ENCODE results near the gene DNAAF5.

DNAAF5 gene

DNA sequence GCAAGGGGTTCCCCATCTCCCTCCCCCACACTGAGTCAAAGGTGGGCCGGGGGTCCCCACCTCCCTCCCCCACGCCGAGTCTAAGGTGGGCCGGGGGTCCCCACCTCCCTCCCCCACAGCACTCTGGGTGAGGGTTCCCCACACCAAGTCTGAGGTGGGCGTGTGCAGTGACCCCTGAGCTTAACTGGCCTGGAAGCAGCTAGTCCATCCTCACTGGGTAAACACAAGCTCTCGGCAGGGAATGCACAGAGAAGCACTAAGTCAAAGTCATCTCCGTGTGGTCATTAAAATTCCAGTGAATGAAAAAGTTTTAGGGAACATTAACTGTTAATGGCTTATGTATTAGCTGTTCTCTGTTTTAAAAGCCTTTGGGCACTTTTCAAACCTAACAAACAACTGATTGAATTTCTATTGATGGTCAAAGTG, 44.3 kb downstream of the DNAAF5 start:
- no peak for DNase-seq

DNA sequence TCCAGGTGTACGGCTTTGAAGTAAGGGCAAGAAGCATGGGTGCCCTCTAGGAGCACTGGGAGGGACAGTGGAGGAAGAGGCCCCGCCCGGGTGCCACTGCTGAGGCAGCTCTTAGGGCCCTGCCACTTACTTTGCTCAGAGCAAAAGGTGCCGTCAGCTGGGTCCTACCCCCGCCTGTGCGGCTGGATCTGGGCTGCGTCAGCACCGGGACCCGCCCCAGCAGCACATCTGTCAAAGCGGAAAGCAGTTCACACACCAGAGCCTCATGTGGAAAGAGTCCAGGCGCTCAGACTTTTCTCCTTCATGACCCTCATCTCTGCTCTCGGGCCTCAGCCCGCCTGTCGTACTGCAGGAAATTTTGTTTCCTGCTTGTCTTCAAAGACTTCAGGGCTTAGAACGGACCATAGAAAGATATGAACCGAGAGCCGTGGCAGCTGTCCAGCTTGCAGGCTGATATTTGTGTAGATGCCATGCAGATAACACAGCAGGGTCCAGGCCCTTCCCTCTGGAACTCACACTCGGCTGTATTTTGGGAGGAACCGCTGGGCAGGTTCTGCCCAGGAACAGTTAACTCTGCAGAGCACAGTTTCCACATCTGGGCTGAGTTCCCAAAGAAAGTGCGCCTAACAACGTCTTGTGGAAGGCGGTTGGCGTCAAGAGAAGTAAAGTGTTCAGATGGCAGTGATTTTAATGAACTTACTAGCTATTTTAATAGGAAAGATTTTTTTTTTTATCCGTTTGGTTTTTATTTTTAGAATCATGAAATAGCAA, 44.9 kb downstream of the DNAAF5 start:
- no peak for DNase-seq

DNA sequence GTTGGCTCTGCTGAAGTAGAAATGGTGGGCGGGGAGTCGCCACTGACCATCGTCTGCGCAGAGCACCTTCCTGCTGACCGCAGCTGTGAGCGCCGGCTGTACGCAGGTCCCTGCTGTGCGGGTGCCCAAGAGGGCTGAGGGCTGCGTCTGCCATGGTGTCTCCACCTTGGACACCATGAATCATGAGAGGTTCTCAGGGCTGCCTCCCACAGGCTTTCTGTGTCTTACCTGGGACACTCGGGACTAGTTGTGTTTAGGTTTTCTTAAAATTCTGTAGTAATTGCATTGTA, 45.5 kb downstream of the DNAAF5 start:
- DNase-seq = no peak

DNA sequence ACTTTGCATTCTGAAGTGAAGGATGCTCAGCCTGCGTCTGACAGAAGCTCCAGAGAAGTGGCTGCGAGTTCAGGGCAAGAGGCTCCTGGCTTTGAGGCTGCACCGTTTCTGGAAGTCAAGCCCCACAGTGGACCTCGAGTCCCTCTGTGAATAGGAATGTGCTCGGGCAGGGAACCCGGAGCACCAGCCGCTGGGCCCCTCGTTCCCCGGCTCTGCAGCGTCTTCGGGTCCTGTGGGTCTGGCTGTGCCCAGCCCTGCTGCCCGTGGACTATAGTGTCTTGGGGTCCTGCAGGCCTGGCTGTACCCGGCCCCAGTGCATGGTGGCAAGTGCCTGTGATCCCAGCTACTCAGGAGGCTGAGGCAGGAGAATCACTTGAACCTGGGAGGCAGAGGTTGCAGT, 45.9 kb downstream of the DNAAF5 start:
- no peak for DNase-seq

DNA sequence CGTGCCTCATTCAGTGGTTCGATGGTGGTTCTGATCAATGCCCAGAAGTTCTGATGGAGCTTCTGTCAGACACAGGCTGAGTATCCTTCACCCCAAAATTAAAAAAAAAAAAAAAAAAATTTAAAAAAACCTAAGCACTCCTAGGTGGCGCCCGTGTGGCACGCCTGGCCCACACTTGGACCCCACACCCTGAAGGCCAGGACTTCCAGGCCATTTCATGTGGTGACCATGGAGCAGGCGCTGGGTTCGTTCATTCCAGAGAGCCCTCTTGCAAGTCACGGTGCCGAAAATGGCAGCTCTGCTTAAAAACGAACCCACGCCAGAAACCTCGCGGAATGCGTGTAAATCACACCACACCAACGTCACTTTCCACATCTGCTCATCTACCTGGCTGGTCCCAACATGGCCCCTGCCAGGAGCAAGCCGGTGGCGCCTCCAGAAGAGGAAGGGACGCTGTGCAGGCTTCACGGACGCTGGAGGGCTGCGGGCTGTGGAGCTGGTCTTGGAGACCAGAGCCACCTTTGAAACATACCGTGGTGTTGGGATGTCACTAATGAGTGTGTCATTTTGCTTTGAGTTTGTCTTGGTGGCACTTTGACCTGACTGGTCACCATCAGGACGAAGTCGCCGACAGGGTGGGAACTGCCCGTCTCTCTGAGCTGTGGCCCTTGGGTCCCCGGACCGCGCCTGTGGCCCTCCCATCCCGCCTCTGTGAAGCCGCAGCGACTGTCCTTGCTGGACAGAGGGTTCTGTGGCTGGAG, 46.5 kb downstream of the DNAAF5 start:
- no peak for DNase-seq

DNA sequence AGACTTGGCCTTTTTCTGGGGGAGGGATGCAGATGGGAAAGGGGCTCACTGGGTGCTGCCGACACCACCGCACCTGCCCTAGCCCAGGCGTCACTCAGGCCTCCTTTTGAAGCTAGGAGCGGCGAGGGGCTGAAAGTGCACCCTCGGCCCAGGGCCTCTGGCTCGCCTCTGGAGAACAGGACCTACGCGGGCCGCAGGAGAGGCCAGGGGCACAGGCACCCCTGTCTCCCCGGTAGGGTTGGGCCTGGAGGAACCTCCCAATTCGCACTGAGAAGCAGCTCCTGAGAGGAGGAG, 47.1 kb downstream of the DNAAF5 start:
- no peak for DNase-seq

DNA sequence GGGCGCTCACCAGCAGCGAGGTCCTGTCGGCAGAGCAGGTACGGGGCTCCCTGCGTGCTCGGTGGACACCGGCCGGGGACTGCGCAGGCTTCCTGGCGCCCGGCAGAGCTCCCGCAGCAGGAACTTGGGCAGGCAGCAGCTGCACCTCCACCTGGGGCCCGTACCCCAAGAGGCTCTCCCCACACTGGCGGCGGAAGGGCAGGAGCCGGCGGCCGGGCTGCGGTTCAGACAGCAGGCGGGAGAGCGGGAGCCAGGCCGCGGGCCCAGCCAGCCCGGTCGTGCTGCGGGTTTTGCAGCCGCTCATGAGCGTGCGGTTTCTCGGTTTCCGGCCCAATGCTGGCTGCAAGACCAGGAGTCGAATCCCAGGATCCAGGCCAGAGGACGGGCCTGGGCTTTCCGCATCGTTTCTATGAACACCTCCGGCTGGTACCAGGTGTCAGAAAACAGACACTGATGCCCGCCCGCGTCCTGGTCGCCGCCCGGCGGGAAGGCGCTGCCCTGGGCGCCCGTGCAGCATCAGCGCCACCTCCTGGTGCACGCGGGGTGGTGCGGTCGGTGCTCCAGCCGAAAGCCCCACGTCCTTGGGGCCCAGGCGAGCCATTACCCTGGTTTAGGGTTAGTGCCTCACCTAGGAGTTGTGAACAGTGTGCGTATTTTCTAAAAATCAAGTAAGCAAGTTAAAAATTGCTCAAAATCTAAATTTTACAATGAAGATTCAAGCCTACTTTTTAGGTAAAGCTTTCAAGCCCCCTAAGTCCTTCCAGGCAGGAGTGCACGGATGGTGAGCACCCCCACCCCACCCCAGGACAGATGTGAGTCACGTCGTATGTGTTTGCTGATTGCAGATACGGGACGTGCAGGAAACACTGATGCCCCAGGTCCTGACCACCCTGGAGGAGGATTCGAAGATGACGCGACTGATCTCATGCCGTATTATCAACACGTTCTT, 47.9 kb downstream of the DNAAF5 start:
- DNase-seq = no peak

DNA sequence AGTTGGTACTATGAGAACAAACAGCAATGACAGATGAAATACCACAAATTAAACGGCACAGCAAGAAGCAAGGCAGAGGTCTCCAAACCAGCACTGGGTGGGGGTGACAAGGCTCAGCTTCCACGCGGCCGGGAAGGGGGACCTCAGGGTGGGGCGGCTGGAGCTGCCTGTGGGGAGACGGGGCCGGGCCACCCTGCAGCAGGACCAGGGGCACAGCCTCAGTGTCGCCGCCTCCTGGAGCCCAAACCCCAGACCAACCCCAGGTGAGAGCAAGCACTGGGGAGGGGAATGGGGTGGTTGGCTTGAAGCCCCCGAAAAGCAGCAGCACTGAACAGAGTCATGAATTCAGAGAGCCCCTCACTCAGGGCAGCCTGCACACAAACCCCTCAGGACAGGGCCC, 49.9 kb downstream of the DNAAF5 start:
- DNase-seq = no peak

DNA sequence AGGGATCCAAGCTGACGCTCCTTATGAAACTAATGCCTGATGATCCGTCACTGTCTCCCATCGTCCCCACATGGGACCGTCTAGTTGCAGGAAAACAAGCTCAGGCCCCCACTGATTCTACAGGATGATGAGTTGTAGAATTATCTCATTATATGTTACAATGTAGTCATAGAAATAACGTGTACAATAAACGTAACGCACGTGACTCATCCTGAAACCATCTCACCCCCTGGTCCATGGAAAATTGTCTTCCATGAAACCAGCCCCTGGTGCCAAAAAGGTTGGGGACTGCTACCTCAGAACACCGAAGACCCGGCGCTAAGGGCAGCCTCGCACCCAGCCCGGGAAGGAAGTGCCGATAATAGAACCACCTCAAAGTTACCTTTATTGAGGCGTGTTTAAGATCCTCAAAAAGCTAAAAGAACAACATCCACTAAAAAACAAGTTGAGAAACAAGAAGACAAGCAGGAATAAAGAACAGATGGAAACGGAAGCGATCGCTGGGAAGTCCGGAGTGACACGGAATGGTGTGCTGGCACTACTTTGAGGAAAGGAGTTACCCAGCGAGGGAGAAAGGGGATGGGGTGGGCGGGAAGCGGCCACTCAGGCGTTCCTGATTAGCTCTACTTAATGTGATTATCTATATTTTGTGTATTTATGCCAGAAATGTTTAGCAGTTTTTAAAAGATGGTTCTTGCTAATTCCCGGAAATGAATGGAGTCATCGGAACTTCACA, 50.7 kb downstream of the DNAAF5 start:
- DNase-seq = no peak

DNA sequence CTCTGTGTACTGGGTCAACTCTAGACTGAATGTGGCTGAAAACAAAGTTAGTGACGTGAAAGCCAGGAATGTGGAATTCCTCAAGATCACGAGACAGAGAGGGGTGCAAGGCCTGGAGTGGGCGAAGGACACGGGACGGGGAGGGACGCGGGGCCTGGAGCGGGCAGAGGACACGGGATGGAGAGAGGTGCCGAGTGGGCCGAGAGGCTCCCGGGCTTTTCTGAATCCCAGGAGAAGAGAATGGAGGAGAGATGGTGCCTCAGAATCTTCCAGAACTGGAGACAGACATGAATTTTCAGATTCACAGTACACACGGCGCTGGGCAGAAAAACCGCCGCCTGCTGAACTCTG, 51.2 kb downstream of the DNAAF5 start:
- no peak for DNase-seq

DNA sequence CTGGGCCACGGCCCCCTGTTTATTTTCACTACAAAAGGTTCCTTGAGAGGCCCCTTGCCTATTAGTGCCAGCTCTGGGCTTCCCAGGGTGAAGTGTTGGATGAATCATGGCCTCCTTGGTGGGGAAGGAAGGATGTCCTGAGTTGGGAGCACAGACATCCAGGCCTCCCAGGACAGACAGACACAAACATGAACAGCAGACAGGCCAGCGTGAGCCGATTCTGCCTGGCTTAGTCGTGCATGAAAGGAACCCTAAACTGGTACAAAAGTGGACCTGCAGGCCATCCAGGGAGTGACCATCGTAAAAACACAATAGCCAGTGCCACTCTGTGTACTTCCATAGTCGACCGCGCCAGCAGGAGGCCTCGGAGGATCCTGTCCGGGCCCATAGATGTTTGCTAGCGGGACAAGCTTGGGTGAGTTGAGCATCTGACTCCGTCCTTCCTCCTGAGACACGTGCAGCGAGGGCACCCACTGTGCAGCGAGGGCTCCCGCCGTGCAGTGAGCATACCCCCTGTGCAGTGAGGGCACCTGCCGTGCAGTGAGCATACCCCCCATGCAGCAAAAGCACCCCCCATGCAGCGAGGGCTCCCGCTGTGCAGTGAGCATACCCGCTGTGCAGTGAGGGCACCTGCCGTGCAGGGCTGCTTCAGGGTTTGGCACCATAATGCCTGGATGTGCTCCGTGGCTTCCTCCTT, 51.9 kb downstream of the DNAAF5 start:
- DNase-seq = no peak

DNA sequence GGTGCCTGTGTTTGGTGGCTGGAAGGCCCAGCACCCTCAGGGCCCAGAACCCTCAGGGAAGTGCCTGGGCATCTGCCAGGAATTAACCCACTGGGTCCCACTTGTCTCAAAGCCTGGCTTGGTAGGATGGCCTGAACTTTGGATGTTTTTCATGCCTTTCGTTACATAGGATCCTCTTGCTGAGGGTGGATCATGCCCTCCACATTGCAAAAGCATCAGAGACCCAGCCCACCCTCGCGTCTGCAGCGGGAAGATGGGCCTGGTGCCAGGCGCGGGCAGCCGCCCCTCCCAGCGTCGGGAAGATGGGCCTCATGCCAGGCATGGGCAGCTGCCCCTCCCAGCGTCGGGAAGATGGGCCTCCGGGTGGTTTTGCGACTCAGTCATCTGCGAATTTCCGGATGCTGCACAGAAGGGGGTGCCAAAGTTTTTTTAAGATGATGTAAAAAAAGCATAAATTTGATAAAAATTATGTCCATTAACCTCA, 52.5 kb downstream of the DNAAF5 start:
- DNase-seq = no peak

DNA sequence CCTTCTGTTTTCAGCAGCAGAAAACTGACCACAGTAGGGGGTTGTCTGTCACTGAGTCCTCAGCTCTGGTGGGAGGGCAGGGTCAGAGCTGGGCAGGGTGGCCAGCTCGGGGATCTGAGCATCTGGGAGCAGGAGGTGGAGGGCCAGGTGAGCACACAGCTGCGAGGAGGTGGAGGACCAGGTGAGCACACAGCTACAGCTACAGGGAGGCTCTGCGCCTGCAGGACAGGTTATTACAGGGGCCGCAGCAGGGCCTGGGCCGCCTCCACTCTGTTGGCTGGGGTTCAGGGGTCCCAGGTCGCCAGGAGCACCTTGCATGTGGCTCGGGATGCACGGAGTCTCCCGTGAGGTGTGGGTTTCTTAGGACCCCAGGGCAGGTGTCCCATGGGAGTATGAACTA, 53.0 kb downstream of the DNAAF5 start:
- DNase-seq = no peak

DNA sequence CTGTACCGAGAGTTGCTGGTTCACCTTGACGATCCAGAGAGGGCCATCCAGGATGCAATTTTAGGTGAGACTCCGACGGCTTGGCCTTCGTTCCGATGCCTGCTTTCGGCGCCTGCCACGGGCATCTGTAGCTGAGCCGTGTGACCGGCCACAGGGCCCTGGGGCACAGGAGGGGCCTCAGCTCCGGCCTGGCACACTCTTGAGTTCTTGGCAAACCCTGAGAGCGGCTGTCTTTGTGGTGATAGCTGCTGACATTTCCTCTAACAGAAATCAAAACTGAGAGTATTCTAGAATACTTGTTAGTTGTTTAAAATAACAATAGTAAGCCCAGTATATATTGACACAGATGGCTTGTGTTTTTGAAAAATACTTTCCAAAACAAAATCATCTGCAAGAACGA, 53.6 kb downstream of the DNAAF5 start:
- DNase-seq = no peak

DNA sequence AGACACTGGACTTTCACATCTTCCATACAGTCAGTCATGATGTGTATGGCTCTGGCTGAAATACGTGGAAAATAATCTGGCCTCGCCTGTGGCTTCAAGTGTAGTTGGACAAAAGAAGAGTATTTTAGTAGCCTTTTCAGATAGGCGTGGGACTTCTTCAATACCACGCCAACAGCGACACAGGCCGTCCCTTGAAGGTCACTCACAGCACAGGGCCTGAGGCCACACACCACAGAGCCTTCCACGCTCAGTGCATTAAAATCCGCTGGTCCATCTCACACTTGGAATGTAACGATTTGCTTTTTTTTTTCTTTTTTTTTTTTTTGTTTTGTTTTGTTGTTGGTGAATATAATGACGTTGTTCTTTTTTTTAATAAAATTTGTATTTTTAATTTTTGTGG, 54.0 kb downstream of the DNAAF5 start:
- no peak for DNase-seq

DNA sequence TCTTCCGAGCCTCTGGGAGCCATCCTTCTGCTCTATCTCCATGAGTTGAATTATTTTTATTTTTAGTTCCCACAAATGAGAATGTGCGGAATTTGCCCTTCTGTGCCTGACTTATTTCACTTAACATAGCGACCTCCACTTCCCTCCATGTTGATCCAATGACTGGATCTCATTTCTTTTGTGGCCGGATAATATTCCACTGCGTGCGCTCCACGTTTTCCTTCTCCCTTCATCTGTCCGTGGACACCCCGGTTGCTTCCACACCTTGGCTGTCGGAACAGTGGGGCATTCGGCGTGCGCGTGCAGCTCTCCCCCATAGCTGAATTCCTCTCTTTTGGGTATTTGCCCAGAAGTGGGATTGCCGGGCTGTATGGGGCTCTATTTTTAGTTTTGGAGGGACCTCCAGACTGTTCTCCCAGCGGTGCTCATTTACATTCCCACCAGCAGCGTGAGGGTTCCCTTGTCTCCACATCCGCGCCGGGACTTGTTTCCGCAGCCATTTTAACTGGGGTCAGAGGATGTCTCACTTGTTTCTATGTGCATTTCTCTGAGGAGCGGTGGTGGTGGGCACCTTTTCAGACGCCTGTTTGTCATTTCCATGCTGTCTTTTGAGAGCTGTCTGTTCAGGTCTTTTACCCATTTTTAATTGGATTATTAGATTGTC, 54.8 kb downstream of the DNAAF5 start:
- DNase-seq = no peak

DNA sequence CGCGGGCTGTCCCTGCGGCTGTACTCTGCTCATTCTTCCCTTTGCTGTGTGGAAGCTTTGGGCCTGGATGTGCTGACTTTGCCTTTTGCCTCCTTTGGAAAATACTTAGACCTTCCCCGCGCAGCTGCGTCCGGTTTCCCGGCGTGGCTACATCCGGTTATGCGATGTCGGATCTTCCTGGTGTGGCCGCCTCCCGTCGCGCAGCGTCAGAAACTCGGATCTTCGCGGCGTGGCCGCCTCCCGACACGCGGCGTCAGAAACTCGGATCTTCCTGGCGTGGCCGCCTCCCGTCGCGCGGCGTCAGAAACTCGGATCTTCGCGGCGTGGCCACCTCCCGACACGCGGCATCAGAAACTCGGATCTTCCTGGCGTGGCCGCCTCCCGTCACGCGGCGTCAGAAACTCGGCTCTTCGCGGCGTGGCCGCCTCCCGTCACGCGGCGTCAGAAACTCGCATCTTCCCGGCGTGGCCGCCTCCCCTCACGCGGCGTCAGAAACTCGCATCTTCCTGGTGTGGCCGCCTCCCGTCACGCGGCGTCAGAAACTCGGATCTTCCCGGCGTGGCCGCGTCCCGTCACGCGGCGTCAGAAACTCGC, 55.5 kb downstream of the DNAAF5 start:
- no peak for DNase-seq

DNA sequence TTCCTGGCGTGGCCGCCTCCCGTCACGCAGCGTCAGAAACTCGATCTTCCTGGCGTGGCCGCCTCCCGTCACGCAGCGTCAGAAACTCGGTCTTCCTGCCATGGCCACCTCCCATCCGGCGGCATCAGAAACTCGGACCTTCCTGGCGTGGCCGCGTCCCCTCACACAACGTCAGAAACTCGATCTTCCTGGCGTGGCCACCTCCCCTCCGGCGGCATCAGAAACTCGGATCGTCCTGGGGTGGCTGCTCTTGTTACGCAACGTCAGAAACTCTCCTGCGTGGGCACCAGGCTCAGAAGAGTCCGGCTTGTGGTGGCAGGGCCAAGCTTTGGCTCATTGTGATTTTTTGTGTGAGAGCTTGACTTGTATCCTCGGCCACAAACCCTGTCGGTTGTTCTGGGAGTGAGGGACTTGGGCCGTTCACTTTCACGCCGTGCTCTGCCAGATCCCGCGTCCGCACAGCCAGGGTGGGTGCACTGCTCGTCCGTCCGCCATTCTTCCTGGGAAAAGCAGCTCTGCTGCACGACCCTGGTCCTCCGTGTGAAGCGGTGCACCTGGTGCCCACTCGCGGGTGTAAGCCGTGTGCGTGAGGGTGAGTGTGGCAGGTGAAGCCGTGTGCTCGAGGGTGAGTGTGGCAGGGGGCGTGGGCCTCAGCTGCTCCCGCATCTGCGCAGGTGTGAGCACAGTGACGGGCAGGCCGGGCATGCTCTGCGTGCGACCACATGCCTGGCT, 56.4 kb downstream of the DNAAF5 start:
- no peak for DNase-seq

DNA sequence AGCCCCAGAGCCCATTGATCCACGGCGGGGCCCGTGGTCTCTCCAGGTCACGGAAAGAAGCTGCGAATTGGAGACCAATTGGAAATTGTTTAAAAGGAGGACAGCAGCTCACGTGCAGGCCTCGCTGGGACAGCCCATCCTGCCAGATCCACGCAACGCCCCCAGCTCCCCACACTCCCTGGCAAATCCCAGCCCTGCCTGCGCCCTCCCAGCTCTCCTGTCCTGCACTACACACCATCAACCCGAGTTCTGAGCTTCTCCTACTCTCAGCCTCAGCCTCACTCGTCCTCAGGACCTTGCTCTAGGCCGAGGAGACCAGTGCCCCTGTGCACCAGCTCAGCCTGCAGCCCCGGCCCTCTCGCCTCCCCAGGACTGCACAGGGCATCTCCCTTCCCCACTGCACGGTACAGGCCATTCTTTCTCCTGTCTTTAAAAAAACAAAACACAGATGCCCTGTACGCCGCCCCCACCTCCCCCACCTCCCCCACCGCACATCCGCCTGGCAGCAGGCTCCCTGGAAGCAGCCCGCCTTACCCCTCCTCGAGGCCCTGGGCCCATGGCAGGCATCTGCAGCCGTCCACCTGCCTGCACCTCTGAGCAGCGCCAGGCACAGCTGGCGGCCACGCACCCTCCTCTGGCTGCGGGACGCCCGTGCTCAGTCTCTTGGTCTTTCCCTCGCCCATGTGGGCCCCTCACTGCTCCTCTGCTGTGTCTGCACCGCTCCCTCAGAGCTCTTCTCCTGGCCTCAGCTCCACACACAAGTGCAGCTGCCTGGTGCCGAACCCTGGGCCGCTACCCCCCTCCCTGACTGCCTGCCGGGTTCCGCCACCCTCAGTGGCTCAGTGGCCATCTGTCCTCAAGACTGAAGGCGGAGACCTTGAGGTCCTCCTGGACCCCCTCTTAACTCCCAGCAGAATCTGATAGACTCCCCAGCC, 57.3 kb downstream of the DNAAF5 start:
- DNase-seq = no peak

DNA sequence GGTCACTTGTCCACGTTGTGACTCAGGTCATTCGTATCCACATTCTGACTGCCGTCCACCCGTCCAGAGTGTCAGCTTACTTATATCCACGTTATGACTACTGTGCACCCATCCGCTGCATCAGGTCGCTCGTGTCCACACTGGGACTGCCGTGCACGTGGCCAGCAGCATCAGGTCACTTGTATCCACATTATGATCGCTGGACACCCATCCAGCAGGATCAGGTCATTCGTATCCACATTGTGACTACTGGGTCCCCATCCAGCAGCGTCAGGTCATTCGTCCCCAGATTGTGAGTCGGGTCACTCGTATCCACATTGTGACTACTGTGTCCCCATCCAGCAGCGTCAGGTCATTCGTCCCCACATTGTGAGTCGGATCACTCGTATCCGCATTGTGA, 58.5 kb downstream of the DNAAF5 start:
- DNase-seq = no peak

Measured in cortex of kidney (tissue), 1 donor.